ENCODE data around the gene DPYSL3. TPM values are rescaled to one million over a fixed set of nuclear protein-coding genes. Genes with fewer than 3 reads are reported as not detected.

DPYSL3 gene
- polyA plus RNA-seq, 1 donor (not counting 4 experiments of a cell fraction or from before 2014, with no cell fraction given) = 4.8 TPM

- Histone ChIP-seq H2AFZ (ENCODE audit: control insufficient read depth, low read length) (no peak overlapping the region), H4K20me1 (ENCODE audit: control insufficient read depth, extremely low read depth, insufficient read depth, low read length) (no peaks in the 10 kb centered on the region), H3K36me3 (ENCODE audit: control insufficient read depth in 2 of 2, extremely low read depth in 1 of 2, insufficient read depth in 2 of 2, low read length in 2 of 2) (no peaks in the 10 kb centered on the region), H3K4me3 (ENCODE audit: control insufficient read depth in 2 of 3, extremely low read depth in 1 of 3, insufficient read depth in 2 of 3, low read depth in 1 of 3, low read length in 3 of 3) (no peak overlapping the region), H3K4me2 (ENCODE audit: control insufficient read depth, extremely low read depth, insufficient read depth, low read depth, low read length) (no peak overlapping the region), H3K9me3 (ENCODE audit: control insufficient read depth, low read depth, low read length) (no peaks in the 10 kb centered on the region), H3K4me1 (ENCODE audit: control insufficient read depth, extremely low read depth, insufficient read depth, low read length) (no peaks in the 10 kb centered on the region), H3K9ac (ENCODE audit: control insufficient read depth, extremely low read depth, insufficient read depth, low read length) (no peak overlapping the region), H3K27me3 (ENCODE audit: control insufficient read depth, extremely low read depth, insufficient read depth, low read length) (no peaks in the 10 kb centered on the region), H3K79me2 (ENCODE audit: control insufficient read depth, insufficient read depth, low read length) (no peaks in the 10 kb centered on the region), H3K27ac (ENCODE audit: control insufficient read depth, insufficient read depth, low read length) (no peak overlapping the region), H3K9me1 (ENCODE audit: control insufficient read depth, extremely low read depth, insufficient read depth, low read length) (no peaks in the 10 kb centered on the region)
- FAIRE-seq (no peak), DNase-seq (ENCODE audit: low read depth, low spot score) (no peak)
- no peak for TF ChIP-seq EZH2 (IDR thresholded peaks at IDR 0.05; ENCODE audit: low read length)
- no peak for TF ChIP-seq CTCF (optimal IDR thresholded peaks at IDR 0.05 in 1 of 3, IDR thresholded peaks at IDR 0.05 in 1 of 3, conservative IDR thresholded peaks at IDR 0.05 in 1 of 3; ENCODE audit: extremely low read depth in 1 of 3, insufficient read depth in 2 of 3, low read length in 3 of 3)
- dilution Hi-C loops (cut with MboI; ENCODE audit: extremely low pct_ligation_motif_present, low sequenced_read_pairs) = no loop called here
Measured at GRCh38 chr5:147406636-147407035, 103.2 kb downstream of the DPYSL3 start.

- no peak overlapping the region for H3K27ac ChIP-seq (ENCODE audit: control insufficient read depth, insufficient read depth, low read length)
- FAIRE-seq (no peak), DNase-seq (ENCODE audit: low read depth, low spot score) (no peak)
- H3K9ac ChIP-seq (ENCODE audit: control insufficient read depth, extremely low read depth, insufficient read depth, low read length) = no peak overlapping the region
- no peaks in the 10 kb centered on the region for H3K36me3 ChIP-seq (ENCODE audit: control insufficient read depth in 2 of 2, extremely low read depth in 1 of 2, insufficient read depth in 2 of 2, low read length in 2 of 2)
- H3K9me3 ChIP-seq (ENCODE audit: control insufficient read depth, low read depth, low read length) = no peaks in the 10 kb centered on the region
- H3K27me3 ChIP-seq (ENCODE audit: control insufficient read depth, extremely low read depth, insufficient read depth, low read length) = no peaks in the 10 kb centered on the region
- no peaks in the 10 kb centered on the region for H4K20me1 ChIP-seq (ENCODE audit: control insufficient read depth, extremely low read depth, insufficient read depth, low read length)
- dilution Hi-C loops (cut with MboI; ENCODE audit: extremely low pct_ligation_motif_present, low sequenced_read_pairs) = no loop called here
- H3K79me2 ChIP-seq (ENCODE audit: control insufficient read depth, insufficient read depth, low read length) = no peaks in the 10 kb centered on the region
- no peak overlapping the region for H3K4me3 ChIP-seq (ENCODE audit: control insufficient read depth in 2 of 3, extremely low read depth in 1 of 3, insufficient read depth in 2 of 3, low read depth in 1 of 3, low read length in 3 of 3)
- no peaks in the 10 kb centered on the region for H3K9me1 ChIP-seq (ENCODE audit: control insufficient read depth, extremely low read depth, insufficient read depth, low read length)
- no peak overlapping the region for H3K4me2 ChIP-seq (ENCODE audit: control insufficient read depth, extremely low read depth, insufficient read depth, low read depth, low read length)
- H2AFZ ChIP-seq (ENCODE audit: control insufficient read depth, low read length) = no peak overlapping the region
- H3K4me1 ChIP-seq (ENCODE audit: control insufficient read depth, extremely low read depth, insufficient read depth, low read length) = no peaks in the 10 kb centered on the region
- TF ChIP-seq EZH2 (IDR thresholded peaks at IDR 0.05; ENCODE audit: low read length) = no peak
- TF ChIP-seq CTCF (optimal IDR thresholded peaks at IDR 0.05 in 1 of 3, IDR thresholded peaks at IDR 0.05 in 1 of 3, conservative IDR thresholded peaks at IDR 0.05 in 1 of 3; ENCODE audit: extremely low read depth in 1 of 3, insufficient read depth in 2 of 3, low read length in 3 of 3) = no peak
Measured at GRCh38 chr5:147404706-147405105, 105.2 kb downstream of the DPYSL3 start.
